ENCODE measurements around the gene SARDH. TPM values are rescaled to one million over a fixed set of nuclear protein-coding genes. Genes with fewer than 3 reads are reported as not detected.

SARDH gene
- total RNA-seq, 1 experiment from 2014 or later = 7.3 TPM

- Histone ChIP-seq H3K36me3 (replicated peaks; ENCODE audit: control insufficient read depth, insufficient read depth, low read length) (no peaks in the 10 kb centered on the region), H3K27me3 (ENCODE audit: control insufficient read depth, insufficient read depth, low read length) (no peaks in the 10 kb centered on the region), H3K4me3 (ENCODE audit: insufficient read depth, low read depth, low read length) (no peak overlapping the region)
- peak; percentile 90 for DNase-seq
Observed at GRCh38 chr9:133726401-133727276, 11.5 kb downstream of the SARDH start.

- no peaks in the 10 kb centered on the region for H3K27me3 ChIP-seq (ENCODE audit: control insufficient read depth, insufficient read depth, low read length)
- peak; percentile 28 for DNase-seq
- H3K4me3 ChIP-seq (ENCODE audit: insufficient read depth, low read depth, low read length) = no peak overlapping the region
- no peaks in the 10 kb centered on the region for H3K36me3 ChIP-seq (replicated peaks; ENCODE audit: control insufficient read depth, insufficient read depth, low read length)
Observed at GRCh38 chr9:133725886-133726285, 12.3 kb downstream of the SARDH start.

- no peaks in the 10 kb centered on the region for H3K36me3 ChIP-seq (replicated peaks; ENCODE audit: control insufficient read depth, insufficient read depth, low read length)
- DNase-seq = peak; percentile 10
- H3K27me3 ChIP-seq (ENCODE audit: control insufficient read depth, insufficient read depth, low read length) = no peaks in the 10 kb centered on the region
- H3K4me3 ChIP-seq (ENCODE audit: insufficient read depth, low read depth, low read length) = no peak overlapping the region
Observed at GRCh38 chr9:133718563-133719315, 19.4 kb downstream of the SARDH start.

- peak; percentile 30 for DNase-seq
- Histone ChIP-seq H3K27me3 (ENCODE audit: control insufficient read depth, insufficient read depth, low read length) (no peaks in the 10 kb centered on the region), H3K36me3 (replicated peaks; ENCODE audit: control insufficient read depth, insufficient read depth, low read length) (no peaks in the 10 kb centered on the region), H3K4me3 (ENCODE audit: insufficient read depth, low read depth, low read length) (no peak overlapping the region)
Observed at GRCh38 chr9:133717113-133718031, 20.8 kb downstream of the SARDH start.

DNA sequence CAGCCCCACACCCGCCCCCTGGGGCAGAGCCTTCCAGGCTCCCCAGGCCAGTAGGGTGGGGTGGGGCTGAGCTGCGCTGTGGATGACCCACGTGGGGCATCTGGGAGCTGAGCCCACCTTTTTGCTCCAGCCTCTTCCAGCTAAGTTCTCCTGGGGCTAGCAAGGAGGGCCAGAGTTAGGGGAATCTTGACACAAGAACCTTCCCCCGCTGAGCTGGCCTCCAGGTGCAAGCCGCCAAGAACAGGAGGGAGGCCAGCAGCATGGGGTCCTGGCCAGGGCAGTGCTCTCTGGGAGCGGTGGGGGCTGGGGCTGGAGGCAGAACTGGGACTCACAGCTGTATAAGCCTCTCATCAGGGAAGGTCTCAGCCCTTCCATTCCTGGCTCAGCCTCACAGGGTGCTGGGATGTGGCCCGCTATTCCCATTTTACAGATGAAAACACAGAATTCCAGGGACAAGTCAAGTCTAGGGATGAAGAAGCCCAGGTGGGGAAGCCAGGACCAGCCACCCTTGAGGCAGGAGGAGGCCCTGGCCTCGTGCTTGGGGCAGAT, 21.5 kb downstream of the SARDH start:
- DNase-seq = no peak
- Histone ChIP-seq H3K36me3 (replicated peaks; ENCODE audit: control insufficient read depth, insufficient read depth, low read length) (no peaks in the 10 kb centered on the region), H3K27me3 (ENCODE audit: control insufficient read depth, insufficient read depth, low read length) (no peaks in the 10 kb centered on the region), H3K4me3 (ENCODE audit: insufficient read depth, low read depth, low read length) (no peak overlapping the region)

DNA sequence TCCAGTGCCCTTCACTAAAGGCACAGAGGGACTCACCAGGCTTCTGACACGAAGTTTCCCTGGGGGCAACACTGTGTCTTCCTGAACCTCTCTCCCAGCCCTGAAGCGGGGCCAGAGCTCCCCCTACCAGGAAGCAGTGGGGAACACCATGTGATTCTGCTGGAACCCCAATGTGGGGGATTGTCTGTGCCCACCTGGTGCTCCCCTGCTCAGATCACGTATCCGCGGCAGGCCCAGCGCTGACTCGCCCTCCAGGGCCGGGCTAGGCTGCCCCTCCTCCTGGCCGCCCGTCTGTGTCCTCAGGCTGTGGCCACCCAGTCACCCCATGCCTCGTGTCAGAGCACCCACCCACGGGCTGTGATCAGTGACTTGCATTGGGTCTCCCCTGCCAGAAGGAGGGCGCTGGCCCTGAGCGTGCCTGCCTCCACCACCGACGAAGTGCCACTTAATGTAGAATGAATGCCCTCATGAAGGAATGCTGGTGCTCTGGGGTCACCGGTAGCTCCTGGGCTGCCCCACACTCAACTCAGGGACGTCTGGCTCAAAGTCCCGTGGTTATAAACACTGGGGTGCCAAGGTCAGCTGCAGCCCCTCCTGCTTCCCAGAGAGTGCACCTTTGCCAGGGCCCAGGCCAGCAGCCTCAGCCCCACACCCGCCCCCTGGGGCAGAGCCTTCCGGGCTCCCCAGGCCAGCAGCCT, 22.1 kb downstream of the SARDH start:
- Histone ChIP-seq H3K4me3 (ENCODE audit: insufficient read depth, low read depth, low read length) (no peak overlapping the region), H3K36me3 (replicated peaks; ENCODE audit: control insufficient read depth, insufficient read depth, low read length) (no peaks in the 10 kb centered on the region), H3K27me3 (ENCODE audit: control insufficient read depth, insufficient read depth, low read length) (no peaks in the 10 kb centered on the region)
- peak; percentile 89 for DNase-seq

GRCh38 chr9:133715295-133715865, 22.8 kb downstream of the SARDH start:
- DNase-seq = peak; percentile 60
- H3K27me3 ChIP-seq (ENCODE audit: control insufficient read depth, insufficient read depth, low read length) = no peaks in the 10 kb centered on the region
- no peaks in the 10 kb centered on the region for H3K36me3 ChIP-seq (replicated peaks; ENCODE audit: control insufficient read depth, insufficient read depth, low read length)
- no peak overlapping the region for H3K4me3 ChIP-seq (ENCODE audit: insufficient read depth, low read depth, low read length)

DNA sequence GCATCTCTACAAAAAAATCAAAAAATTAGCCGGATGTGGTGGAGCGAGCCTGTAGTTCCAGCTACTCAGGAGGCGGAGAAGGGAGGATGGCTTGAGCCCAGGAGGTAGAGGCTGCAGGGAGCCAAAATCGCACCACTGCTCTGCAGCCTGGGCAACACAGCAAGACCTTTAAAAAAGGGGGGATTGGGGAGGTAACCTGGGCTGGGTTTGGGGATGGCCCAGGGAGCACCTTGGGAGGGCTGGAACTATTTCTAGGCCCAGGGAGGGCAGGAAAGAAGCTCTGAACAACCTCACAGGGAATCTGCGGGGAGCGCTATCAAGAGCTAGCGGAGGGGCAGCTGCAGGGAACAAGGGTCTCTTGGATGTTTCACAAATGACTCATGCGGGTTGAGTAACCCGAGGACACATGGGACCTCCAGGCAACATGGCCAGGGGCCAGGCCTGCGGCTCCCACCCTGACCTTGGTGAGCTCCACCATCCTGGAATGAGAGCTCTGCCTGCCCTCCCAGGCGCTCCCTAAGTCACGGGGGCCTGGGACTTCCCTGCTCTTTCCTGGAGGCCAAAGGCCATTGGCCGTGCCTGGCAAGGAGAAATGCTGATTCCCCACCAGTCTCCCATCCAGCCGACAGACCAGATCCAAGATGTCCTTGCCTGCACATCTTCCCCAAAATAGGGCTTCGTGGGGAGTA, 23.4 kb downstream of the SARDH start:
- Histone ChIP-seq H3K27me3 (ENCODE audit: control insufficient read depth, insufficient read depth, low read length) (no peaks in the 10 kb centered on the region), H3K36me3 (replicated peaks; ENCODE audit: control insufficient read depth, insufficient read depth, low read length) (no peaks in the 10 kb centered on the region), H3K4me3 (ENCODE audit: insufficient read depth, low read depth, low read length) (no peak overlapping the region)
- DNase-seq = peak; percentile 50

GRCh38 chr9:133713960-133714495, 24.1 kb downstream of the SARDH start:
- no peak overlapping the region for H3K4me3 ChIP-seq (ENCODE audit: insufficient read depth, low read depth, low read length)
- peak; percentile 42 for DNase-seq
- H3K27me3 ChIP-seq (ENCODE audit: control insufficient read depth, insufficient read depth, low read length) = no peaks in the 10 kb centered on the region
- H3K36me3 ChIP-seq (replicated peaks; ENCODE audit: control insufficient read depth, insufficient read depth, low read length) = no peaks in the 10 kb centered on the region

- no peaks in the 10 kb centered on the region for H3K36me3 ChIP-seq (replicated peaks; ENCODE audit: control insufficient read depth, insufficient read depth, low read length)
- no peak overlapping the region for H3K4me3 ChIP-seq (ENCODE audit: insufficient read depth, low read depth, low read length)
- peak; percentile 62 for DNase-seq
Observed at GRCh38 chr9:133713150-133713959, 24.8 kb downstream of the SARDH start.

GRCh38 chr9:133712221-133713100, 25.7 kb downstream of the SARDH start:
- H3K4me3 ChIP-seq (ENCODE audit: insufficient read depth, low read depth, low read length) = no peak overlapping the region
- no peaks in the 10 kb centered on the region for H3K27me3 ChIP-seq (ENCODE audit: control insufficient read depth, insufficient read depth, low read length)
- peak; percentile 29 for DNase-seq
- H3K36me3 ChIP-seq (replicated peaks; ENCODE audit: control insufficient read depth, insufficient read depth, low read length) = no peaks in the 10 kb centered on the region

More at GRCh38 chr9:133713150-133713959, 24.8 kb downstream of the SARDH start:
- H3K27me3 ChIP-seq (ENCODE audit: control insufficient read depth, insufficient read depth, low read length) = no peaks in the 10 kb centered on the region

Measured in H7 (cell line).